ENCODE results near the gene SPX.

The SPX gene

DNA sequence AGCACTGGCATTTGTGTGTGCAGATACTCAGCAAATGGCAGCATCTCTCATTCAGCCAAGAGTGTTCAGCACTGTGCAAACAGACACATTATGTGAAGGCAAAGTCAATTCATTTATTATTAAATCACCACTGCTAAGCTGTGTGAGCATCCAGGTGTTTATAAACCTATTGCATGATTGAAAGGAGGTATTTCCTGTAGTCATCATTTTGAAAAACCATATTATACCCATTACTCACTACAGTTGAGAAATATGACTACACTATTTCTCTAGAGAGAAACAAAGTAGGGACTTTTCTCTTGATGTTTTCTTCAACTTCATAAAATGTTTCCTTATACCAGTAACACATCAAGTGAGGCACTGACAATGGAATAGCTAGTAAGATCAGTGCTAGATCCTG lies 13.7 kb downstream of the SPX start:
- no peak for FAIRE-seq

- FAIRE-seq: no peak
These were observed 15.7 kb downstream of the SPX start for GRCh38 chr12:21541773-21542172.

GRCh38 chr12:21542403-21542802 lies 16.3 kb downstream of the SPX start:
- no peak for FAIRE-seq

- FAIRE-seq: no peak
These were observed 17.1 kb downstream of the SPX start for GRCh38 chr12:21543151-21543550.

GRCh38 chr12:21545557-21545956 lies 19.5 kb downstream of the SPX start:
- FAIRE-seq: no peak

DNA sequence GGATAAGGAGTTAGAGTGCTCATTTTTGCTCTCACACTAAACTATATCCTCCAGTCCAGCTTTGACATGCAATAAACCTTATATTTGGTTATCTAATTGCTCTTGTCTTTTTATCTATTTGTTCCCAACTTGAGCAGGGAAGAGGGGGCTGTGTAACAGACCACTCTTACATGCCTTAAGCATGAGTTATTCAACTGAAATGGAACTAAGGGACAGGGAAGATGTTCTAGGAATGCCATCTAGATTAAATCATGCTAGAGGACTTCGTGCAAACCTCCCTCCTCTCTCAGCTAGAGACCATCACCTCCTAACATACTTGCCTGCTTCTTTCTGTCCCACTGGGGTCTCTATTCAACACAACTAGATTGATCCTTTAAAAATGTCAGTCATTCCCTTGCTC lies 20.6 kb downstream of the SPX start:
- no peak for FAIRE-seq

- no peak for FAIRE-seq
These were observed 21.3 kb downstream of the SPX start for GRCh38 chr12:21547437-21547836.

DNA sequence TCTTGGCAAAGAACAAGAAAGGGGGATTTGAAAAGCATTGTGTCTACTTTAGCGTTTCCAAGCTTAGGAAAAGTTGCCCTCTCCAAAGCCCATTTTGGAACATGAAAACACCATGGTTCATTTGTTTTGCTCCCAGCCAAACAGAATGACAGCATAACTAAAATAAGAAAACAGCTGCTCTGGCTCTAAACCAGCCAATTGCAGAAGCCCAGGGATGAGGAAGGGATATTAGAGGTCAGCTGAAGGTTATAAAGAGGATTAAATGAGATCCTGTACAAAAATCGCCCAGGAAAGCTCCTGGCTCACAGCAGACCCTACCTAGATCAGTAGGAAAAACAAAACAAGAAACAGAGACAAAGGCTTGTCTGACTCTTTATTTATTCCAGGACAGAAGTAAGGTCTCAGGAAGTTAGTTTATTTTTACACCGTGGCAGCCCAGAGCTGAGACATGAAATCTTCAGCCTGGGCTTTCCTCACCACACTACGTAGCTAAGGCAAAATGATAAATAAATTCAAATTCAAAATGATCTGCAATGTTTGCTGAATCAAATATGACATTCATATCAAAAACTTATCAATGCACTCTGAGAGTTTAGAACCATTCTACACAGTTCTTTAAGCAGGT lies 25.9 kb downstream of the SPX start:
- FAIRE-seq: no peak

DNA sequence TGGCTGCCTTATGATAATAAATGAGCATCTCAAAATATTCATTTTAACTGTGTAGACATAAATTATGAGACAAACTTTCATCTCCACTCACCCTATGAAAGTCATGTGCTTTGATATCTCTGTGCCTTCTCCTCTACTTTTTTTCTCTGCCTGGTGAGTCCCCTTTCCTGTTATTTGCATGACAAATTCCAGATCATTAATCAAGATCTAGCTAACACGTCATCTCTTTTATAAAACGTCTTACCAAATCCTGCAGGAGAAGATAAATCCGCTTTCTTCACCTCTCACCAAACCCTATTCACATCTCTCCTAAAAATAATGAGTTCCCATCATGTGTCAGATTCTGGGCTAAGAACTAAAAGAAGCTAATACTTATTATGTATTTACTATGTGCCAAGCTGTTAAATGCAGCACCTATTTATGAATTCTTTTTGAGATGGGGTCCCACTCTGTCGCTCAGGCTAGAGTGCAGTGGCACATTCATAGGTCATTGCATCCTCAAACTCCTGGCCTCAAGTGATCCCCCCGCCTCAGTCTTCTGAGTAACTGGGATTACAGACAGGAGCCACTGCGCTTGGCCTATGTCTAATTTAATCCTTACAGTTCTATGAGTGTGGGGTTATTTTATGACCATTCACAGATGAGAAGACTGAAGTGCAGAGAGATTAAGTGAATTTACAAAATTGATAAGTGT lies 26.7 kb downstream of the SPX start:
- FAIRE-seq: no peak

DNA sequence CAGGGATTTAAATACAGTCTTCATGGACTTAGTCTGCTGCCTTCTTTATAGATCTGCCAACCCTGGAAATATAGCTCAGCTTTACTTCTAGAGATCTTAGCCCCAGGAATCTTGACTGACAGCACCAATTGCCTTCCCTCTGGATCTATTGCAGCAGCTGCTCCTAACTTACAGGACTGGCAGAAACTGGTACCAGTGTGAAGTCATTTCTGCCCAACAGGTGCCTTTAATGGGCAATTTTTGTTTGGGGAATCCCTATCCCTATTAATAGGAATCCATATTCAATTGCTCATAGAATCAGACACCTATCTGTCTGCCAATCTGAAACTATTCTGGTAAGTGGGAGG lies 27.2 kb downstream of the SPX start:
- no peak for FAIRE-seq

- FAIRE-seq: no peak
These were observed 32.1 kb downstream of the SPX start for GRCh38 chr12:21558100-21558679.

GRCh38 chr12:21559855-21560569 lies 33.9 kb downstream of the SPX start:
- no peak for FAIRE-seq

GRCh38 chr12:21561158-21561557 lies 35.1 kb downstream of the SPX start:
- no peak for FAIRE-seq

DNA sequence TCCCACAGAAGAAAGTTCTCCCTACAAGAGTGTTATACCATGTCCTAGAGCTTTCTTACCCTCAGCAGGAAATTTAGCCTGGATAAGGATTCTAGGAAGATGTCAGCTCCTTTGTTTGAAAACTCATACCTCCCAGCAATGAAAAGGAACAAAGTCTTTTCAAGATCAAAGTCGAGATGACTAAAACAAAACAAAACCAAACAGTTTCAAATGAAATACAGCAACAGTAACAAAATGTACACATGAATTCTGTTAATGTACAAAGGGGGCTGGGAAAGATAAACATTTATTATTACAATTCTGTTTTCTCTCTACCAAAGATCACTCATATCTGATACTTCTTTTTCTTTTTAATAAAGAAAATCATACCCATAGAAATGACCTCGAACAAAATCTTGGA lies 36.8 kb downstream of the SPX start:
- FAIRE-seq: no peak

DNA sequence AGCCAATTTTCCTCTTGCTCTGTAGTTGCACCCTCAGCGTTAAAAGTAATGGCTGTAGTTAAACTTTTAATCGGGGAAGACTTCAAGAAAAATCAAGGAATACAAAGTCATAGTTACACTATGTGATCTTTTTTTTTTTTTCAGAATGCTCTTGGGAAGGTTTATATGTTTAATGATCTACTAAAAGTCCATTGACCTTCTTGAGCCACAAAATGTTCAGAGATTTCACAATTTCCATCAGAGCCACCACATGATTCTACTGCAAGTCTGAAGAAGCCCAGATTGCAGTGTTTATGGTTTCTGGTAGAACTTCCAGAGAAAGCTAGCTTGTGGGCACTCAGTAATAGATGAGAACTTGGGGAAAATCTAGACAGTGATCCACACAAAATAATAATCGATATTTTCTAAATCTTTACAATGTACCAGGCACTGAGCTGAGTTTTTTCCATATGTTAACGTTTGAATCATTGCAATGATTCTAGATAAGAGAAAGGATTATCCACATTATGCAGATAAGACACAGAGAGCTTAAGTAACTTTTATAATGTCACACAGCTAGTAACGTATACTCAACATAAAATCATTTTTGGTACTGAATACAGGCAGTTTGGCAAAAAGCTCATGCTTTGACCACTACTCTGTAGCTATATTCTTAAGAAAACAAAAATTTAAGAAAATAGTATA lies 40.3 kb downstream of the SPX start:
- no peak for FAIRE-seq

DNA sequence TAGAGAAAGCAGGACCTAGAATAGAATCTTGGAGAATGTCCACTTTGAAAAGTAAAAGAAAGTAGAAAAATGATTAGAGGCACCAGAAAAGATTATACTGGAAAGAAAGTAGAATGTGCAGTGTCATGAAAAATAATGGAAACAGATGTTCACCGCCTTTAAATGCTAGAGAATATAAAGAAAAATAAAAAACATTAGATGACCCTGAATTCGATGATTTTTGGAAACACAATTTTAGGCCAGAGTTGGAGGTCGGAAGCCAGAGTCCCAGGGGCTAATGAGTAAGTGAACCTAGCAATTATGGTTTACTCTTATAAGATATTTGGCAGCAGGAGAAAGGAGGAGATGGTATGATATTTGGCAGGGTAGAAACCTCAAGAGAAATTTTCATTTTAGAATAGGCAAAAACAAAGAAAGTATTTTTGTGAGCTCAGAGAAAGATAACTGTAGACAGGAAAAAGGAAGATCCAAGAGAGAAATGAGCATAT lies 40.9 kb downstream of the SPX start:
- FAIRE-seq: no peak

DNA sequence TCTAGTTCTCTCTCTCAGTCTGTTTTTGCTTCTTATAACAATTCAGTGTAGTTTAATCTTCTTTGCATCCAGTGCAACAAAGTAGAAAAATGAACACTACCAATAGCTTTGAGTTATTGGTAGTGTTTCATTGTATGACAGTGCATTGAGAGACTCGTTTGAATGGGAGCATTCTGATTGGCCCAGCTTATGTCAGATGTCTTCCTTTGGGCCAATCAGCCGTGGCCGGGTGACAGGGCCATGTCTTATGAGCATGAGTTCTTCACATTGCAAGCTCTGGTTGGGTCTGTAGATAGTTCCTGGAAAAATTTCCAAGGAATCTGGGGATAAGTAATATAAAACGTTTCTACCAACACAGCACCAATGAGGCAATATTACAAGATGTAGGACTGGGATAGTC lies 42.0 kb downstream of the SPX start:
- FAIRE-seq: no peak

GRCh38 chr12:21571046-21571445 lies 45.0 kb downstream of the SPX start:
- FAIRE-seq: no peak

DNA sequence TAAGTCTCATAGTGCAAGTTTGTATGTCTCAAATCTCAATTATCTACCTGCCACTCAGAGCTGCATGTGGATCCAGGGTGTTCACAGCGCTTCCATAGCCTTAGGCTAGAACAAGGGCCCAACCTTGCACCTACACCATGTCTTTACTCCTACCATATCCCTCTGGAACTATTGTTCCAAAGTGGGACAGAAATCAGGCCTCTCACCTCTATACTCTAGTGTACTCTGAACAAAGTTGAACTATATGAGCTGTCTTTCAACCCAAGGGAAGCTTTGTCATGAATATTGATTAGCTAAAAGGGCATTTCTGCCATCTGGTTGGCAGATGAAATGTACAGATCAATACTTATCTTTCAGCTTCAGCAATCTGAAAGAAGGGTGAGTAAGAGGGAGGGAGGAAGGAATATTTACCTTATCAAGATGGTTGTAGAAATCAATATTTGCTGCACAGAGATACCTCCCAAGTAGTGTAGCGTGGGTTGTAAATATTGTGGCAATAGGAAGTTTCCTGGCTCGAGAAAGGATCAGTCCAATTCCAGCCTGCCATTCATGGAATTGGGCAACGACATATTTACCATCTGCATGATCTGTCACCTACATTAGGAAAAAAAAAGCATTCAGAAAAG lies 47.8 kb downstream of the SPX start:
- FAIRE-seq: no peak

DNA sequence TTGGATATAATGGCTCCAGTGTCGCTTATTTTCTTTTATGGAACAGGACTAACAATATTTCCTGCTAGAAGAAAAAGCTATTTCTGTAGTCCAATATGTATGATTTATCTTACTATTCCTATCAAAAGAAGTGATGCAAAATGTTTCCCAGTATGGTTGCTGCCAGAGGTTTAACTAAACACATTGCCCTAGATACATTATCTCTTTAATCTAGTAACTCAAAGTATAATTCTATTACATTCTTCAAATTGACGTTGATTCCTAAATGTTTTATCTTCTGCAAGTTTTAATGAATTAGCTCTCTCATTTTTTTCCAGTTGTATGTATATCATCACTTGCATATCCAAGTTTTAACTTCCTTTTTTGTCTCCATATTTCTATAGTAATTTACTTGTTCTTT lies 50.3 kb downstream of the SPX start:
- FAIRE-seq: no peak

DNA sequence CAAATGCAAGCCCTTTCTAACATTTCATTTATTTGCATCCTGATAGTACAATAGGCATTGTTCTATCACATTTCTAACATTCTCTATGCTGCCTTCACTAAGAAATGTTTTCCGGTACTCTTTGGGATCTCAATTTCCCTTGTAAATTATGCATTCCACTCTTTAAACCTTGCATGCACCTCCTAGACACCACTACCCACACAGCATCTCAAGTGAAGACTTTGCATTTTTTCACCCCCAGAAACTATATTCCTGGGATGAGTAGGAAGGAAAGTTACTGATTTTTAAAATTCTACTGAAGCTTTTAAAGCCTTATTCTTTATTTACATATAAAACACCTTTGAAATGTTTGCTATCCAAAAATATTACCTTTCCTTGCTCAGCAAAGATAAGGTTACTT lies 51.4 kb downstream of the SPX start:
- FAIRE-seq: no peak

DNA sequence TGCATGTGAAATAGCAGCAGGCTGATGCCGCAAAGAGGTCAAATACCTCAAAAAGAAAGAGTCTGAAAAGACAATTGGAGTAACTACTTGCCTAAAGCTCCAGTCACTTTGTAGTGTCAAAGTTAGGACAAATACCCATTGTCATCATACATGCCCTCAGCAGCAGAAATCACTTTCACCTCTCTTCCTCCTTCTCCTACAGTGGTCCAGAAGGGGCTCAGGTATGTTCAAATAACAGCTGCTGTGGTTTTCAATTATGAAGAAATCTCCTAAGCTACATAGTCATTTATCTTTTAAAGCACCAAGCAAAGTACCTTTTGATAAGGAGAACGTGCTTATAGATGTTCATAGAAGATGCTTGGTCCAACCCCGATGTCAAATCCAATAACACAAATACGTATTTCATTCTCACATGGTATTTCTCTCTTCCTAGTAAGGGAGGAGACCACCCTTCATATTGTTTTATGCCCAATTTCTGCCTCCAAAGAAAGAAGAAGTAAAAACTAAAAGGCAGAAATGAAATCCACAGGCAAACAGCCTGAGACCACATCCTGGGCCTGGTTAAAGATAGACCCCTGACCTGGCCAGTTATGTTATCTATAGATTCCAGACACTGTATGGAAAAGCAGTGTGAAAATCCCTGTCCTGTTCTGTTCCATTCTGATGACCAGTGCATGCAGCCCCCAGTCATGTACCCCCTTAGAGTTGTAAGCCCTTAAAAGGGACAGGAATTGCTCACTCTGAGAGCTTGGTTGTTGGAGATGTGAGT lies 54.8 kb downstream of the SPX start:
- no peak for FAIRE-seq
